Transverse colon (tissue), 3 donors: ENCODE data around the gene SSH3.

Source experiments
- POLR2A ChIP-seq: fragments of 450-650 bp; IDR thresholded peaks from one replicate; pipeline ENCODE4 v1.6.1; 2016; ENCODE audit warnings: antibody characterized with exemption, mild to moderate bottlenecking, moderate library complexity
- TF ChIP-seq, protein P1 (sequence below), 5 experiments: fragments of 200-600 bp in 3 of 5; fragments of 450-650 bp in 2 of 5; sonication (generic) in 3 of 5; IDR thresholded peaks; 1 replicate in 2 of 5; 2 replicates in 3 of 5; pipeline ENCODE4 v1.5.1; 2016 to 2017; ENCODE audit warnings: antibody characterized with exemption in 5 of 5, inconsistent platforms in 3 of 5, mild to moderate bottlenecking in 2 of 5, moderate library complexity in 1 of 5

DNA sequence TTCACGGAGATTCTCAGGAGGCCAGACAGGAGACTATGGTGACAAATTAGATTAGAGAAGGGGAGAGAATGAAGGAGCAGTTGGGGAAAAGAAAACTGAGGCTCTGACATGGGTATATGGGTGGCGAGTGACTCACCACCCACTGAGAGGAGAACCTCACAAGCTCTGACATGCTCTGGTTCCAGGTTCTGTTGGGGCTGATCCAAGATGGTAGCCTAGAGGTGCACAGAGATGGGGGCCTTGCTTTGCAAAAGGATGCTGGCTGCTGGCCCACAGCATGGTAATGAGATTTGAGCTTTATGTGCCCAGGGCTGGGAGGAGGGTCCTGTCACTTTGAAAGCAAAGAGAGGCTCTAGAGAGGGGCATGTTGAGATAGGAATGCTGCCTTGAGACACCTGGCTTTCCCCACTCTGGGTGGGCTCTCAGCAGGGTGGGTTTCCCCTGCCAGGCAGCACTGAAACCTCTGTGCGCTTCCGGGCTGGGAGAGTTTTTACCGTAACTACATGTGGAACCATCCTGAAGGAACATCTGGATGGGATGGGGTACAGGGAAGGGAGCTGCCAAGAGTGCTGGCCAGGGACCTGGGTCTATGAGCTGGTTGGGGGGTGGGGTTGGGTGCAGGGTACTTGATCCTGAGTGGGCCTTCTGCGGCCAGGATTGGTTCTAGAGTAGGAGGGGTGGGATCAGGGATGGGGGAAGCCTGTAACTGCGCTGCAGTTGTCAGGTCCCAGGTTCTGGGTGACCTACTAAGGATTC, 38.3 kb upstream of the SSH3 start:
- TF ChIP-seq, protein P1, sequence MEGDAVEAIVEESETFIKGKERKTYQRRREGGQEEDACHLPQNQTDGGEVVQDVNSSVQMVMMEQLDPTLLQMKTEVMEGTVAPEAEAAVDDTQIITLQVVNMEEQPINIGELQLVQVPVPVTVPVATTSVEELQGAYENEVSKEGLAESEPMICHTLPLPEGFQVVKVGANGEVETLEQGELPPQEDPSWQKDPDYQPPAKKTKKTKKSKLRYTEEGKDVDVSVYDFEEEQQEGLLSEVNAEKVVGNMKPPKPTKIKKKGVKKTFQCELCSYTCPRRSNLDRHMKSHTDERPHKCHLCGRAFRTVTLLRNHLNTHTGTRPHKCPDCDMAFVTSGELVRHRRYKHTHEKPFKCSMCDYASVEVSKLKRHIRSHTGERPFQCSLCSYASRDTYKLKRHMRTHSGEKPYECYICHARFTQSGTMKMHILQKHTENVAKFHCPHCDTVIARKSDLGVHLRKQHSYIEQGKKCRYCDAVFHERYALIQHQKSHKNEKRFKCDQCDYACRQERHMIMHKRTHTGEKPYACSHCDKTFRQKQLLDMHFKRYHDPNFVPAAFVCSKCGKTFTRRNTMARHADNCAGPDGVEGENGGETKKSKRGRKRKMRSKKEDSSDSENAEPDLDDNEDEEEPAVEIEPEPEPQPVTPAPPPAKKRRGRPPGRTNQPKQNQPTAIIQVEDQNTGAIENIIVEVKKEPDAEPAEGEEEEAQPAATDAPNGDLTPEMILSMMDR (IDR thresholded peaks at IDR 0.05): no peak
- TF ChIP-seq POLR2A: no peak
